HepG2 (cell line): ENCODE measurements around the gene FAM169A. TPM values are rescaled to one million over a fixed set of nuclear protein-coding genes. Genes with fewer than 3 reads are reported as not detected.

Source experiments
- ATF1 ChIP-seq: IDR thresholded peaks from 2 replicates; pipeline ENCODE4 v1.6.1; 2016; ENCODE audit warnings: mild to moderate bottlenecking, control low read depth
- CREBL2 ChIP-seq: sonication (generic); formaldehyde crosslinking; IDR thresholded peaks from 2 replicates; pipeline ENCODE4 v1.8.1; 2023; ENCODE audit warnings: missing genetic modification reagents, mild to moderate bottlenecking, borderline replicate concordance
- ELF4 ChIP-seq: sonication (generic); formaldehyde crosslinking; IDR thresholded peaks from 2 replicates; pipeline ENCODE4 v1.5.0; 2020; ENCODE audit warnings: missing genetic modification reagents, mild to moderate bottlenecking, moderate library complexity, borderline replicate concordance
- EP300 ChIP-seq, 3 experiments: sonication (generic) in 1 of 3; formaldehyde crosslinking in 1 of 3; IDR thresholded peaks; 2 replicates each; pipeline versions ENCODE4 v1.5.1 to v1.6.1; 2011 to 2020; ENCODE audit warnings: low read depth in 2 of 3, low read length in 2 of 3, borderline replicate concordance in 1 of 3, improper control_type of control experiment in 1 of 3, mild to moderate bottlenecking in 1 of 3, missing genetic modification reagents in 1 of 3, moderate library complexity in 1 of 3
- FOXP1 ChIP-seq, 2 experiments: fragments of 450-650 bp in 1 of 2; IDR thresholded peaks; 2 replicates each; pipeline ENCODE4 v1.6.1; 2017 to 2018; ENCODE audit warnings: antibody characterized with exemption in 1 of 2
- GPN1 ChIP-seq: sonication (generic); formaldehyde crosslinking; IDR thresholded peaks from 2 replicates; pipeline ENCODE4 v1.5.1; 2020; ENCODE audit warnings: missing genetic modification reagents, borderline replicate concordance
- HDAC1 ChIP-seq: sonication (generic); formaldehyde crosslinking; IDR thresholded peaks from 2 replicates; pipeline ENCODE4 v1.5.1; 2020; ENCODE audit warnings: mild to moderate bottlenecking, missing genetic modification reagents
- HNF4A ChIP-seq: sonication (generic); formaldehyde crosslinking; IDR thresholded peaks from 2 replicates; pipeline ENCODE4 v1.4.0; 2020; ENCODE audit warnings: missing genetic modification reagents
- IKZF5 ChIP-seq: IDR thresholded peaks from 2 replicates; pipeline ENCODE4 v1.6.1; 2018; ENCODE audit warnings: missing genetic modification reagents, mild to moderate bottlenecking, missing compliant biosample characterization
- KAT8 ChIP-seq: IDR thresholded peaks from 2 replicates; pipeline ENCODE4 v1.6.1; 2016; ENCODE audit warnings: missing genetic modification reagents, missing compliant biosample characterization
- MXD1 ChIP-seq: sonication (generic); formaldehyde crosslinking; IDR thresholded peaks from 2 replicates; pipeline ENCODE4 v1.4.0; 2020; ENCODE audit warnings: mild to moderate bottlenecking, missing genetic modification reagents
- MXI1 ChIP-seq: IDR thresholded peaks from 3 replicates; pipeline ENCODE4 v1.6.1; 2012; ENCODE audit warnings: low read depth, low read length, inconsistent platforms, borderline replicate concordance
- MYNN ChIP-seq: sonication (generic); formaldehyde crosslinking; IDR thresholded peaks from 2 replicates; pipeline ENCODE4 v1.4.0; 2020; ENCODE audit warnings: mild to moderate bottlenecking, low read depth, missing genetic modification reagents
- NFE2L2 ChIP-seq: fragments of 150-350 bp; IDR thresholded peaks from 2 replicates; pipeline ENCODE4 v1.6.1; 2014; ENCODE audit warnings: low read length
- NR2F6 ChIP-seq, 2 experiments: IDR thresholded peaks; 2 replicates each; pipeline ENCODE4 v1.6.1; 2016; ENCODE audit warnings: antibody characterized with exemption in 1 of 2, mild to moderate bottlenecking in 1 of 2
- POLR2AphosphoS2 ChIP-seq: IDR thresholded peaks from 2 replicates; pipeline ENCODE4 v1.6.1; 2011; ENCODE audit warnings: low read depth, low read length, improper control_type of control experiment
- TCF7 ChIP-seq: sonication (generic); IDR thresholded peaks from 2 replicates; pipeline ENCODE4 v1.6.1; 2016; ENCODE audit warnings: antibody characterized with exemption, low read depth
- TEAD3 ChIP-seq: optimal IDR thresholded peaks from 2 replicates; pipeline ENCODE3; 2016; ENCODE audit warnings: borderline replicate concordance
- ZBTB39 ChIP-seq: sonication (generic); formaldehyde crosslinking; IDR thresholded peaks from 2 replicates; pipeline ENCODE4 v1.5.0; 2020; ENCODE audit warnings: missing genetic modification reagents
- ZBTB7A ChIP-seq: sonication (generic); formaldehyde crosslinking; IDR thresholded peaks from 2 replicates; pipeline ENCODE4 v1.8.0; 2022; ENCODE audit warnings: mild to moderate bottlenecking, missing genetic modification reagents
- ZNF576 ChIP-seq: sonication (generic); formaldehyde crosslinking; IDR thresholded peaks from 2 replicates; pipeline ENCODE4 v1.4.0; 2020; ENCODE audit warnings: mild to moderate bottlenecking, missing genetic modification reagents
- ZNF670 ChIP-seq: sonication (generic); formaldehyde crosslinking; IDR thresholded peaks from 2 replicates; pipeline ENCODE4 v1.8.0; 2022; ENCODE audit warnings: mild to moderate bottlenecking, missing genetic modification reagents, borderline replicate concordance
- ZNF775 ChIP-seq: sonication (generic); formaldehyde crosslinking; IDR thresholded peaks from 2 replicates; pipeline ENCODE4 v1.4.0; 2020; ENCODE audit warnings: missing genetic modification reagents, mild to moderate bottlenecking, moderate library complexity, borderline replicate concordance
- ZNF792 ChIP-seq: IDR thresholded peaks from 2 replicates; pipeline ENCODE4 v1.6.1; 2016
- ZNF816 ChIP-seq: sonication (generic); formaldehyde crosslinking; IDR thresholded peaks from 2 replicates; pipeline ENCODE4 v1.8.0; 2022; ENCODE audit warnings: missing genetic modification reagents, mild to moderate bottlenecking, borderline replicate concordance
- polyA plus RNA-seq, 8 experiments: library from polyadenylated mRNA; depleted of rRNA in 3 of 8; stranded (reverse) in 7 of 8; unstranded in 1 of 8; fragments of >200 nt; fragmentation: Illumina TruSeq in 4 of 8; extraction: Trizol in 4 of 8; gene quantifications; 2 replicates each; pipeline versions ENCODE4 v1.2.1 to v1.2.3, GENCODE V29; 2011 to 2016; ENCODE audit warnings: low read depth in 4 of 8, missing spikeins in 1 of 8, mixed read lengths in 1 of 8; ENCODE audit not compliant: insufficient read depth in 1 of 8
- total RNA-seq, 5 experiments: library from RNA; depleted of rRNA; stranded (reverse); fragments of >200 nt; fragmentation: Illumina TruSeq; extraction: Trizol; gene quantifications; 2 replicates each; pipeline ENCODE4 v1.2.3, GENCODE V29; 2016; ENCODE audit warnings: low read depth in 1 of 5

Gene FAM169A
- total and polyA plus RNA-seq, 2 of the 13 experiments (the other 11 are each of a cell fraction or from before 2014, with no cell fraction given), result 21.1 to 110 TPM

GRCh38 chr5:74850030-74850429 lies 16.2 kb downstream of the FAM169A start (continued):
- TF ChIP-seq NFE2L2 (no peak), MXD1 (CRISPR knock-in tag) (no peak), HNF4A (peak; percentile 69), EP300 (IDR thresholded peaks at IDR 0.05; ENCODE audit: low read depth in 2 of 2, low read length in 2 of 2) (peak in 1 of 2 experiments; percentile 75; a peak in 2 of 4 replicates), EP300 (CRISPR knock-in tag; IDR thresholded peaks at IDR 0.05; ENCODE audit: borderline replicate concordance) (no peak), ZNF792 (CRISPR knock-in tag) (0 out of 2 replicates have a peak, but pooled peaks have one; percentile 28), KAT8 (CRISPR knock-in tag) (peak; percentile 56), ATF1 (CRISPR knock-in tag) (no peak), HDAC1 (CRISPR knock-in tag) (0 out of 2 replicates have a peak, but pooled peaks have one; percentile 53), ZBTB39 (0 out of 2 replicates have a peak, but pooled peaks have one; percentile 83), IKZF5 (CRISPR knock-in tag) (peak; percentile 39; the same call in 1 of the 2 replicates), TCF7 (0 out of 2 replicates have a peak, but pooled peaks have one; percentile 38), FOXP1 (IDR thresholded peaks at IDR 0.05) (no peak), FOXP1 (CRISPR knock-in tag; IDR thresholded peaks at IDR 0.05) (0 out of 2 replicates have a peak, but pooled peaks have one; percentile 8), NR2F6 (IDR thresholded peaks at IDR 0.05) (no peak), NR2F6 (CRISPR knock-in tag; IDR thresholded peaks at IDR 0.05) (peak; percentile 37; the same call in 1 of the 2 replicates), ZNF775 (CRISPR knock-in tag) (0 out of 2 replicates have a peak, but pooled peaks have one; percentile 62), CREBL2 (CRISPR knock-in tag) (no peak), ZNF576 (CRISPR knock-in tag) (no peak), GPN1 (CRISPR knock-in tag) (no peak), ZNF816 (CRISPR knock-in tag) (no peak), MXI1 (0 out of 3 replicates have a peak, but pooled peaks have one; percentile 18), MYNN (CRISPR knock-in tag) (no peak), ZBTB7A (CRISPR knock-in tag) (no peak), POLR2AphosphoS2 (no peak), ZNF670 (CRISPR knock-in tag) (0 out of 2 replicates have a peak, but pooled peaks have one; percentile 48), ELF4 (CRISPR knock-in tag) (0 out of 2 replicates have a peak, but pooled peaks have one; percentile 8), TEAD3 (CRISPR knock-in tag) (peak; percentile 62)
